ENCODE measurements around the gene PF4V1. TPM values are rescaled to one million over a fixed set of nuclear protein-coding genes. Genes with fewer than 3 reads are reported as not detected.
A peak's percentile ranks its signal among the peaks of the same experiment; 100 is the strongest.

PF4V1 gene
- total RNA-seq, 6 experiments from 2014 or later, result not detected

GRCh38 chr4:73862322-73862721, 9.2 kb downstream of the PF4V1 start:
- Histone ChIP-seq H3K27me3 (no peaks in the 10 kb centered on the region), H3K4me3 (no peak overlapping the region), H3K27ac (no peak overlapping the region), H3K4me1 (peaks cover 0 to 6% (median 0%) of the 10 kb centered on the region in 4 donors), H3K36me3 (no peaks in the 10 kb centered on the region), H3K9me3 (no peaks in the 10 kb centered on the region)
- DNase-seq (no peak), ATAC-seq (no peak)
- intact Hi-C loops (cut with DNase I), result no loop called here
- TF ChIP-seq CTCF (IDR thresholded peaks at IDR 0.05) (no peak), POLR2A (IDR thresholded peaks at IDR 0.05) (no peak)
- WGBS (ENCODE audit: insufficient coverage, low coverage, low lambda C conversion rate, missing lambda C conversion rate), result 80% methylated on average over 1 of the region's 1 CpG

DNA sequence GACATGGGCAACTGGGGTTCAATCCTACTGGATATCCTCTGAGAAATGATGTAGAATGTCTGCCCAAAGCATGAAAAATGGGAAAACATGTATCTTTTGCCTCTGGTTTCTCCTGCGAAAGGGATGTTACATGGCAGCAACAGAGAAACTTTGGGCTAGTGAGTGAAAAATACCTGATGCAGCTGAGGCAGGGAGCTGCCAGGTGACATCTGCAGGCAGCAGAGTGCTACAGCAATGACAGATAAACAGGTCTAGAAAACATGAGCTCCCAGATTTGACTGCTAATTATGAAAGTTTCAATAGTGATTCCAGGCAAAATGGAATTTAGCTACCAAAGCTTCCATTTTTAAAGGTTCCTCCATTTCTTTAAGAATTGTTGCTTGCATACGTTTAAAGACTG, 11.3 kb downstream of the PF4V1 start:
- Histone ChIP-seq H3K27ac (no peak overlapping the region), H3K4me1 (peaks cover 0 to 8% (median 0%) of the 10 kb centered on the region in 4 donors), H3K36me3 (no peaks in the 10 kb centered on the region), H3K4me3 (no peak overlapping the region), H3K9me3 (no peaks in the 10 kb centered on the region), H3K27me3 (no peaks in the 10 kb centered on the region)
- DNase-seq (peak in 1 of 3 donors; percentile 35), ATAC-seq (peak; percentile 69 to 81 (median 74))
- 25% methylated on average over 1 of the region's 2 CpGs for WGBS (ENCODE audit: insufficient coverage, low coverage, low lambda C conversion rate, missing lambda C conversion rate)
- intact Hi-C loops (cut with DNase I), result no loop called here
- TF ChIP-seq POLR2A (IDR thresholded peaks at IDR 0.05) (no peak), CTCF (IDR thresholded peaks at IDR 0.05) (peak; percentile 61 to 70 (median 65))

GRCh38 chr4:73864961-73865360, 11.9 kb downstream of the PF4V1 start:
- no peak overlapping the region for H3K4me3 ChIP-seq
- H3K9me3 ChIP-seq, result no peaks in the 10 kb centered on the region
- no peaks in the 10 kb centered on the region for H3K27me3 ChIP-seq
- no peak overlapping the region for H3K27ac ChIP-seq
- TF ChIP-seq POLR2A (IDR thresholded peaks at IDR 0.05) (no peak), CTCF (IDR thresholded peaks at IDR 0.05) (no peak)
- ATAC-seq (no peak), DNase-seq (no peak)
- peaks cover 0 to 10% (median 0%) of the 10 kb centered on the region in 4 donors for H3K4me1 ChIP-seq
- H3K36me3 ChIP-seq, result no peaks in the 10 kb centered on the region
- 70% methylated on average over 8 of the region's 8 CpGs for WGBS (ENCODE audit: insufficient coverage, low coverage, low lambda C conversion rate, missing lambda C conversion rate)
- intact Hi-C loops (cut with DNase I), result no loop called here

- TF ChIP-seq POLR2A (IDR thresholded peaks at IDR 0.05) (no peak), CTCF (IDR thresholded peaks at IDR 0.05) (no peak)
- H3K36me3 ChIP-seq, result no peaks in the 10 kb centered on the region
- H3K27ac ChIP-seq, result no peak overlapping the region
- H3K4me3 ChIP-seq, result no peak overlapping the region
- DNase-seq, result no peak
- 66% methylated on average over 5 of the region's 5 CpGs for WGBS (ENCODE audit: insufficient coverage, low coverage, low lambda C conversion rate, missing lambda C conversion rate)
- peaks cover 0 to 6% (median 0%) of the 10 kb centered on the region in 4 donors for H3K4me1 ChIP-seq
- no peaks in the 10 kb centered on the region for H3K27me3 ChIP-seq
- intact Hi-C loops (cut with DNase I), result no loop called here
- no peaks in the 10 kb centered on the region for H3K9me3 ChIP-seq
- no peak for ATAC-seq
Observed at GRCh38 chr4:73865431-73866096, 12.5 kb downstream of the PF4V1 start.

All from right lobe of liver (tissue), 6 donors.